ENCODE measurements around the gene GRID1. TPM values are rescaled to one million over a fixed set of nuclear protein-coding genes. Genes with fewer than 3 reads are reported as not detected.

Gene GRID1
- total RNA-seq, 4 donors from 2014 or later: 0.88 to 7.3 (median 4.1) TPM

- no peaks in the 10 kb centered on the region for H3K4me1 ChIP-seq
- no peak overlapping the region for H3K4me3 ChIP-seq
- H3K27me3 ChIP-seq: no peaks in the 10 kb centered on the region
- no peaks in the 10 kb centered on the region for H3K36me3 ChIP-seq
- H3K27ac ChIP-seq: no peak overlapping the region
- intact Hi-C loops (cut with DNase I; ENCODE audit: low total_unique reads): no loop called here
- DNase-seq: no peak
- H3K9me3 ChIP-seq: no peaks in the 10 kb centered on the region
- TF ChIP-seq POLR2A (IDR thresholded peaks at IDR 0.05): no peak
- no peak for TF ChIP-seq CTCF (IDR thresholded peaks at IDR 0.05)
Measured at GRCh38 chr10:86258499-86258898, 108.1 kb downstream of the GRID1 start.

GRCh38 chr10:86257683-86258082, 108.9 kb downstream of the GRID1 start:
- H3K27me3 ChIP-seq: no peaks in the 10 kb centered on the region
- H3K4me1 ChIP-seq: no peaks in the 10 kb centered on the region
- DNase-seq: no peak
- H3K27ac ChIP-seq: no peak overlapping the region
- H3K9me3 ChIP-seq: no peaks in the 10 kb centered on the region
- no peak overlapping the region for H3K4me3 ChIP-seq
- no peak for TF ChIP-seq CTCF (IDR thresholded peaks at IDR 0.05)
- intact Hi-C loops (cut with DNase I; ENCODE audit: low total_unique reads): no loop called here
- no peaks in the 10 kb centered on the region for H3K36me3 ChIP-seq

- no peak overlapping the region for H3K4me3 ChIP-seq
- no peaks in the 10 kb centered on the region for H3K4me1 ChIP-seq
- H3K27me3 ChIP-seq: no peaks in the 10 kb centered on the region
- TF ChIP-seq POLR2A (IDR thresholded peaks at IDR 0.05) (no peak), CTCF (IDR thresholded peaks at IDR 0.05) (no peak)
- intact Hi-C loops (cut with DNase I; ENCODE audit: low total_unique reads): no loop called here
- H3K9me3 ChIP-seq: no peaks in the 10 kb centered on the region
- H3K36me3 ChIP-seq: no peaks in the 10 kb centered on the region
- DNase-seq: no peak
- no peak overlapping the region for H3K27ac ChIP-seq
Measured at GRCh38 chr10:86256690-86257315, 109.8 kb downstream of the GRID1 start.

- Histone ChIP-seq H3K4me1 (no peaks in the 10 kb centered on the region), H3K4me3 (no peak overlapping the region), H3K27me3 (no peaks in the 10 kb centered on the region), H3K27ac (no peak overlapping the region), H3K9me3 (no peaks in the 10 kb centered on the region), H3K36me3 (no peaks in the 10 kb centered on the region)
- TF ChIP-seq CTCF (IDR thresholded peaks at IDR 0.05) (no peak), POLR2A (IDR thresholded peaks at IDR 0.05) (no peak)
- intact Hi-C loops (cut with DNase I; ENCODE audit: low total_unique reads): no loop called here
- no peak for DNase-seq
Measured at GRCh38 chr10:86255405-86256251, 111.0 kb downstream of the GRID1 start.

- Histone ChIP-seq H3K4me3 (no peak overlapping the region), H3K4me1 (no peaks in the 10 kb centered on the region), H3K27me3 (no peaks in the 10 kb centered on the region), H3K9me3 (no peaks in the 10 kb centered on the region), H3K36me3 (no peaks in the 10 kb centered on the region), H3K27ac (no peak overlapping the region)
- intact Hi-C loops (cut with DNase I; ENCODE audit: low total_unique reads): no loop called here
- TF ChIP-seq CTCF (IDR thresholded peaks at IDR 0.05): no peak
- TF ChIP-seq POLR2A (IDR thresholded peaks at IDR 0.05): no peak
- DNase-seq: no peak
Measured at GRCh38 chr10:86254526-86255174, 111.9 kb downstream of the GRID1 start.
